GM18861 (cell line): Measurements from ENCODE around the gene TCF4.

Experiments
- ATAC-seq: cut with Tn5 transposase; IDR thresholded peaks from one replicate; pipeline ENCODE4 v1.9.1; 2021; ENCODE audit not compliant: unreplicated experiment

Gene TCF4

DNA sequence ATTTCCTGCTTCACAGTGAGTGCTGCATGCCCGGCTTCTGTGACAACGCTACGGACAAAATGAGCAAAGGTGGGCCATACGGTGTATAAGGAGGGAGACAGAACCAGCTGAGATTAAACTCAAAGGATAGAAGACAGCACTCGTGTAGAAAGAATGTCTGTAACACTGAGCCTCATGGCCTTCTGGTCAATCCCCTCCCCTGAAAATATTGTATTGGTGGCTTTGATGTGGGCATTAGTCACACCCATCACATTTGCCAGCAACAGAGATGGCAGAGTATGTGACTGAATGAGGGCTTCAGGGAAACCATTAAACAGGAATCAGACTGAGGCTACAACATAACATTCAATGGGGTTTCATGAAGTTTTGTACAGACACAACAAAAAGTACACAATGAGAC is 341.0 kb downstream of the TCF4 start:
- ATAC-seq = no peak

DNA sequence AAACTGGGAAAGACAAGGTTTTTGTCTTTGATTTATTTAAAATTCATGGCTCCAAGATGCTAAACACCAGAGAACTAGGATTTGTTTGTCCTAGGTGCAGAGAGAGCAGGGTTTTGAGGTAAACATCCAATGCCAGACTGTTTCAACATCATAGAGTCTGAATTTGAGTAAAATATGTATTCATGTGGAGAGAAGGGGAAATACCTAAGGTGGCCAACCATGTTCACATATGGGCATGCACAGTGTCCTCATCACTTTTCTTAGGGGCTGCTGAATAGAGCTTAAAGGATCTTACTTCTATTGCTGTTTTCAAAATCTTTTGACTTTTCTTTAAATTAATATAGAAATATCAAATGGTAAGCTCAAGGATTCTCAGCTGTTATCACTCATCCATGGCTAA is 341.7 kb downstream of the TCF4 start:
- peak; percentile 29 for ATAC-seq

DNA sequence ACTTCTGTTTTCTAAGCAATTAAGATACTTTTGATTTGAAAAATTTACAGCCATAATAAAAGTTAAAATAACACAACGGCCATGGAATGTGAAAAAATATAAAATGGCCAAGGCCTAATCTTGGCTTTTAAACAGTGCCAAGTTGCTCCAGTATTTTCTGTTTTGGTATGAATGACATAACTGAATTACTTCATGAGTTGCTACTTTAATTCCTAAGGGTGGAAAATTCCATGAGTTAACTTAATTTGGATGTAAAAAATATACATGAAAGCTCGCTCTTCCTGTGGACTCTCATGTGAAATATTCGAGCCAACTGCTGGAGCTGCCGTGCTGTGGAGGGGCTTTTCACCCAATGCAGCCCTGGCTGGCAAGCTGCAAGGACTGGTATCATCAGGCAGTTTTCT is 342.8 kb downstream of the TCF4 start:
- ATAC-seq = no peak

DNA sequence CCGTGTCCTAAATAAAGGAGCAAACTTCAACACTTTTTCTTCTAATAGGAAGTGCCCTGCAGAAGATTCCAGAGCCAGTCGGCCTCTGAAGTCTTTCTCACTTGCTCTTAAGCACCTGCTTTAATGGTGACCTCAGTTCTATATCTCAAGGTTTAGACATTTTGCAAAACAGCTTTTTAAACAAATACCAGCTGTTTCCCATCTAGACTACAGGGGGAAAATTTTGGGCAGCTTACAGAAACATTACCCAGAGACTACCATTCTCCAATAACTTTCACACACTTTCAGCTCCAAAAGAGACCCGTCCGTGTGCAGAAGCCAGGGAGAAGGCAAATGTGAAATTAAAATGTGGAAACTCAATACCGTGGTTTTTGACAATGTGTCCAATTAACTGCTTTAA is 343.4 kb downstream of the TCF4 start:
- peak; percentile 10 for ATAC-seq

DNA sequence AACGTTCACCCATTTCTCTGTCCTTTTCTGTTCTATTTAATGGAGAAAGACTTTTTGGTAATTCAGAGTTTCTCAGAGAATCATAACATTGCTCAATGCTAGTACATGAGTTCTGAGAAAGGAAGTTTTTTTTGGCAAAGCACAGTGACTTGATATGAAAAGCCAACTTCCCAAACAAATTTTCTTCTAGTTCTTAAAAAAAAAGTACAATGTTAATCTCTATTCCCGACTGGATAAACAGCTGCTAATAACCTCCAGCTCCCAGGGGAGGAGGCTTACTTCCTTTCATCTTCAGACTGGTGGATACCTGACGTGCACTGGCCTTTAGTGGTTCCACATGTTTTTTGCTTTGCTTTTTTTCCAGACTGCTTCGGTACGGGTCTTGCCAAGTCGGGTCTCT is 344.1 kb downstream of the TCF4 start:
- no peak for ATAC-seq

DNA sequence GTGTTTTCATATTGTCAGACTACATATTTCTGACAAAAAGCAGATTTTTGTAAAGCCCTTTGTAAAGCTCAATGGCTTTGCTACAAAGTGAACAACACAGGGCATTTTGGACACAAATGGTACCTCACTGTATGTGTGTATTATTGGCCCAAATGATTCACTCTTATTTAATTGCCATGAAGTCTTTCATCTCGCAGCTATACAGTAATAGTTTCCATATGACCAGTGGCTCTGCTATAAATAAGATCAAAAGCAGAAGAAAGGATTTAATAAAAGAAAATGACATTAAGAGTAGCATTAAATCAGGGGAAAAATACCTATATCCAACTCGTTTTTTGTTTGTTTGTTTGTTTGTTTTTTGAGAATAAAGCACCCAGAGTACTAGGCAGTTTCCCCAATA is 344.7 kb downstream of the TCF4 start:
- ATAC-seq = no peak

DNA sequence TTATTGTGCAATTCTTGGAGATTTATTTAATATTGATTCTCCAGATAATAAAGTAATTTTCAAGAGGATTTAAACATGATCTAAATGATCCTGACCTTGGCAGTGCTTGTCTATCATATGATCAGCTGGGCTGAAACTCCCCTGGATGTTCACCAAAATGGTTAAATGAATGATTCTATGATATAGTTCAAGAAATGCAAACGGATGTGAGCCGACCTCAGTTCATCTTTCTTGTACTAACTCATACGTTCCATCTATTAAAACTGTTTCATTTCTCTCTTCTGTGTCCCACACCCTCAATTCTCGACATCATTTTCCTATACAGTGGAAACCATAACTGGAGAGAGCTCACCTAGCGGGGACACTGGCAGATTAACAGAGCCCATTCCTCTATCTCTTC is 347.0 kb downstream of the TCF4 start:
- ATAC-seq = peak; percentile 42

DNA sequence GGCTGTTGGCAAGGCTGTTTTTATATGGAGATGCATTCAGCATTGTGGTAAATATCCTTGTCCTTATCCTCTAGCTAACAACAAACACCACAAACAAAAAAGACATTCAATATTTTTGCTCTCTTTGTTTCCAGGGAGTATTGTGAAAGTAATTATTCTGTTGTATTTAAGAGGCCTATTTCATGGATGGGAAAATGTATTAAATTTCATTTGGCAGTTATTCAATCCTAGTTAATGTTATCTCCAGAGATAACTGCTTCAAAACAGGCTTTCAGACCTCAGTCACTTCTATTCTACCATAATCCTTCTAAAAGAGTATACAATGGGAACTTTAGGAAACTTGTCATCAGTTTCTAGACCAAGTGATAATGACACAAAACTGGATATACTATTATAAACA is 348.3 kb downstream of the TCF4 start:
- no peak for ATAC-seq

DNA sequence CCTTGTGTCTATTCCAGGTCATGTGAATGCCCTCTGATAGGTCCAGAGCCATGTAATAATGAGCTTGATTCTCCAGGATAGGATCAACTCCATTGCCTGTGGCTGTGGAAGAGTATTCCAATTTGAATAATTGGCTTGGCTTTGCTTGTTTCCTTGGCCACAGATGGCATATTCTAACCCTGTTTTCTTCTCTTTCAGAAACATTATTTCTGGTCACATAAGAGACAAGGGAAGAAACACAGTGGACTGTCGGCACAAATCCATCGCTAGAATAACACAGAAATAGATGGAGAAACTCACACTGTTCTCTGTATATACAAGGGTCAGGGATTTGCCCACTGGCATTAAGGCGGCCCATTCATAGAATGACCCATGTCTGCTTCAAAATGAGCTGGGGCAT is 350.3 kb downstream of the TCF4 start:
- ATAC-seq = no peak

DNA sequence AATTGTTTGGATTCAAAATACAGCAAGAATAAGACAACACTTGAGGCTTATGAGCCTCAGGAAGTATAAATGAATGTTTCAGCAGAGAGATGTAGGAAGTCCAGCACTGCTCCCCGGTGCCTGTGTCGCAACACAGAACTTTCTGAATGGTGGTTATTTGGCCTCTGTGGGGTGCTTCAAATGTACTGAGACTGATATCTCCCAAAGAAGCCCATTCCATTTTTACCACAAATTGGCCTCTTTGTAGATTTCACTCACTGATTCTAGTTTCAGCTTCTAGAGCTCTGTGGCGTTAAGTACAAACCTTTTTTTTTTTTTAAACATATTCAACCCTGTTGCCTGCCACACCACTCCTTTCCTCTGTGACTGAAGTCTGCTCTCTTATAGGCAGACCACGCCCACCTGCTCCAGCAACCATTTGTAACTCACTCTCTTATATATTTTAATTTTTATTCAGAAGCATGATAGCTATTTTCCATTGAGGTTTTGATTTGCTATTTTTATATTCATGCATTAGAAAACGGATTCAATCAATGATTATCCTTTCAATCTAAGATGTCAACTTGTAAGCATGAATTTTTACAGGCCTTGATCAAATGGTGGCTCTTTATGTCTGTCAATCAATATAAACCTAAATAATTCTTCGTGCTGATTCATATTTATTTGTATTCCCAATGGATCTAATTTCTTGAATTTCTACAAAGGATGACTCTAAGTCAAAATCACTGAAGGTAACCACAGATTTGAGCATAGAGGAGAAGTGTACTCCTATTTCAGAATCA is 351.7 kb downstream of the TCF4 start:
- peak; percentile 33 for ATAC-seq

DNA sequence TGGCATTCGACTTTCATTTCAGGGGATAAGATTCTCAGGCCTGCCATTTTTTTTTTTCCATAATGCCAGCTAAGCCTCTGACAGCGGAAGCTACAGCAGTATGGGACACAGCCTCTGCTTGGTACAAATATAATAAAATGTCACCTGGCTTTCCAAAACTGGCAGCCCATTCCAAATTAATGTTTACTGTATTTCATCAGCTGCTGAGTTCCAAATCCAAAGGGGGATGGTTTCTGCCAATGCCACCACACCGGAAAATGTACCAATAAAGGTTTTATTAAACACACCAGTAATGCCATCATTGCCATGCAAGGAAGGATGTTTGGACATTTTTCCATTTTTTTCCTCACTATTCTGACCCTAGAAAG is 352.9 kb downstream of the TCF4 start:
- ATAC-seq = no peak

DNA sequence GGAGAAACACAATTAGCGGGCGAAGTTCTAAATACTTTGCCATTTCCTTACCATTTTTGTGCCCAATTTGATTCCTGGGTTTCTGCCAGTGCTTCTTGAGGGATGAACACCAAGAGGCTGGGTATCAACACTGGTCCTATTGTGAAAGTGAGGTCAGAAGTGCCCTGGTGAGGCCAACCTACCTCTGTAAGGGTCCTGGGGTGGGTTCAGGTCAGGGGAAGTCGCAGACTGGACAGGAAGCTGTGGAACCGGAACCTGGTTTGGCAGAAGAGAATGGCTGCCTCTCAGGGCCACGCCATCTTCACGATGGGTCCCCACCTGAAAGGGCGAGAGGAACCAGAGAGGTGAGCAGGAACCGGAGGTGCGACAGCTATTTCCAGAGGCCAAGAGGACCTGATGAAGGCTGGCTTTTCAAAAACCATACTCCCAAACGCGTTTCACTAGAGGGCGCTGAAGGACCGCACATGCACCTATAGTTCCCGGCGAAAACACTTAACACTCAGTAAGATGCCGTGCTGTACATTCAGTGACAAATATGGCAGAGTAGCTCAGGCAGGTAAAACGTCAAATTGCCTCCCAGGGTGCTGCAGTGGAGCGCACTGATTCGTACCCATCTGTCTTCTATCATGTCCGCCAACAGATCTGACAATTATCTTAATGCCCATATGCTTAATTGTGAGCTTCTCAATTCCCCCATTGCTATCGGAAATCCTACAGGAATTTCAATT is 353.5 kb downstream of the TCF4 start:
- peak; percentile 58 for ATAC-seq

DNA sequence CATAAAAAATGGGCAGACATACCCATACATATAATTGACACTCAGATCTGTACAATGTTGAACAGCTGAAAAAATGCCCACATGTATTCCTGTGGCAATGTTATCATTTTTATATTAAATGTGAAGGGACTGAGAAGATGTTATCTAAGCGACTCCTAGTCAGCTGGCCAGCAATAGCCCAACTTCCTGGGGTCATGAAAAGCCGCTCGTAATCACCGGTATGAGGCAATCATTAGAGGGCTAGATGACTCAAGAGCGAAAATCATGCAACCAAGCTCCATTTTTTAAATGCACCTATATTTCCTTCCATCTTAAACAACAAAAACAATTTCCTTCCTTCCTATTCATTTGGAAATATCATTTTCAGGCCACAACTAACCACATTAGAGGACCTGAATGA is 354.1 kb downstream of the TCF4 start:
- no peak for ATAC-seq

DNA sequence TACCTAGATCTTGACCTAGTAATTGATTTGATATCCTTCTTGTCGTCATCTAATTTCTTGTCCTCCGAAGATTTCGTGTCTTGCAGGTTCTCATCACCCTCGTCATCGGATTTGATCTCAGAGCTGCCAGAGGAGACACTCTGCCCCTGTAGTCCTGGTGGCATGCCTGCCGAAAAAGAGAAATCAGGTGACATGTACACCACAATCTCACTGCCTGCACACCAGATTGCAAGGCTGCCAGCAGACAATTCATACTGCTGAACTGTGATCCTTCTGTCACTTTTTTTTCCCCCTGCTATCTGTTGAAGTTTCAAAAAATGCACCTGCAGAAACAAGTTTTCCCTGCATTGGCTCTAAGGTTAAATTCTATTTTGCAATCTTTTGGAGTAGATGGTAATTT is 355.5 kb downstream of the TCF4 start:
- ATAC-seq = no peak

DNA sequence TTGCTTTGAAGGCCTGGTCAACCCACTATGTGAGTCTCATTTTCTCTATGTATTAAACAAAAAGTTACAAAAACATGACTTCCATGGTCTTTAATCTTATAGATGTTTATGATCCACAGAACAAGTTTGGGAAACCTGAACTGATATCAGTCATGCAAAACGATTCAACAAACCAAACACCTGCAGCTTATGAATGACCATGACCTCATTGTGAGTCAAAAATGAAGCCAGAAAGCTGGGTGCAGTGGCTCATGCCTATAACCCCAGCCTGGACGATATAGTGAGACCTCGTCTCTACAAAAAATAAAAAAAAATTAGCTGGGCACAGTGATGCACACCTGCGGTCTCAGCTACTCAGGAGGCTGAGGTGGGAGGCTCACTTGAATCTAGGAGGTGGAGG is 358.3 kb downstream of the TCF4 start:
- ATAC-seq = no peak

DNA sequence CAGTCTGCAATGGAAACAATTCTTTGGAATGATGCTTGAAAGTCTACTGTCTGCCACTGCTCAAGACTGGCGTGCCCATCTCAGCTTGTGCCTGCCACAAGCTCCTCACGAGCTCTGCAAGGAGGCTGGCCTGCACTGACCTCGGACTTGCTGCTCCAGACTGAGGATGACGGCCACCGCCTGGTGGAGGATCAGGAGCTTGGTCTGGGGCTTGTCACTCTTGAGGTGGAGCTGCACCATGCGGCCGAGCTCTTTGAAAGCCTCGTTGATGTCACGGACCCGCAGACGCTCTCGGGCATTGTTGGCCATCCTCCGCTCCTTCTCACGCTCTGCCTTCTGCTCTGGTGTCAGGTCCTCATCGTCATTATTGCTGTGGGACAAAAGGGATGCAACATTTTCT is 359.3 kb downstream of the TCF4 start:
- no peak for ATAC-seq

DNA sequence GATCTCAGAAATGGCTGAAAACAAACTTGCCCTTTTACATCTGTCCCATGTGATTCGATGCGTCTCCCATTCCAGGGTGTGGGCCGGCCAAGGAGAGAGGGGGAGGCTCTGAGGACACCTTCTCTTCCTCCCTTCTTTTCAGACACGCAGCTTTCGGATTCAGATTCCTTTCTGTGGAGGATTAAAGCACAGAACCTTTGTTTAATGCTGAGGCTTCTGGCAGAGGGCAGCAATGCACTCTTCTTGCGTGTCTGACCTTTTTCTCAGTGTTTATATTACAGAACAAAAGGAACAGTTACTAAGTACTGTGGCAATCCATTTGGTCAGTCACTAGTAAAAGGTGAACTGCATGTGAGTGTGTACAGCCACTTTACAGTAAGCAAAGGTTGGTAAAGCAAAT is 359.8 kb downstream of the TCF4 start:
- ATAC-seq = no peak

DNA sequence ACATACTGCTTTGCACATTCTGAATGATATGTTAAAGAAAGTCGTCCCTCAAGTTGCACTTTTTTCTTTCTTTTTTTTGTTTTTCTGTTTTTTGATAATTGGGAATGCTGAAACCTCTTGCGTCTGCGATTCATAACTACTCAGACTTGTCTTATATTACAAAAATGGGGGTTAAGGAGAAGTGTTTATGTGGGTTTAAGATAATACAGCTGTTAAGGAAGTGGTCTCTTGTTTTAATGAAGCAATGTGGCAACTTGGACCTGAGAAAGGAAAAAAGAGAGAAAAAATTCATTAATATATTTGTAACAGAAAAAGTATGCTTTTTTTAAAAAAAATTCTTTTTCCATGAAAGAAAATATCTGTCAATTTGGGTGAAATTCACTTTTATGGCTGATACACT is 360.2 kb downstream of the TCF4 start:
- no peak for ATAC-seq

DNA sequence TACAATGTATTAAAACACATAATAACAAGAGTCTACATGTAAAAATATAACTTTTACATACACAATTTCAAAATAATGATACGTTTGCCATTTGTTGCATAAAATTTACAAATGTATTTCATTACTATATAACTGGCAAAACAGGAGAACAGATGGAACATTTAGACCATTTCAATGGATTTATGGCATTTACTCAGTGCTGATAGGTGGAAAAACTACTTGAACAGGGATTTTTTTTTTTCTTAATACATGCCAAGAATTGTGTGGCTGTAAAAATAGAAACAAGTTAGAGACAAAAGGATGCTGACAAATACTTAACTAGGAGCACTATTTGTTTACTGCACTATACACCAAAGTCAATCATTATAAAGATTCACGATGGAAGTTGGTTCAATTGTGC is 361.9 kb downstream of the TCF4 start:
- ATAC-seq = no peak

DNA sequence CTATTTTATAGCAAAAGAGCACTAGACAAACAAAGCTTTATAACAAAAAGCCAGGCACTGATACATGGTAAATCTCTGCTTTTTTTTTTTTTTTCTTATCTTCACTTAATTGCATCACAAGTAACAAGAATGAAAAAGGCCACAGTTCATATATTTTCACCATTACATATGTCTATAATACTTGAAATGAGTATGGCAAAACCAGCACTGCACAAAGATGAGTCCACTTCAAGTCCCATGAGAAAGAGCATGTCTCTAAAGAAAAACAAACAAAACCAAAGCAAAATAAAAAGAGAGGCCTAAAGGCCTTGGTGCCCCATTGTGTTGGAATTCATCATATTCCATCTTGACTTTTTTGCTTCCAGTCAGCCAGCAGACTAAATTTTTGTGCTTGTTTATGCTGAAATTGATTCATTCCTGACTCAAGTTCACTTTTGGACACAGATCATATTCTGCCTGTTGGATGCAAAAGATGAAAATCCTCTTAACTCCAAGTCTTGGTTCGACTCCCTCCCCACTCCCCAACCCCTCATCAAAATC is 363.8 kb downstream of the TCF4 start:
- no peak for ATAC-seq

DNA sequence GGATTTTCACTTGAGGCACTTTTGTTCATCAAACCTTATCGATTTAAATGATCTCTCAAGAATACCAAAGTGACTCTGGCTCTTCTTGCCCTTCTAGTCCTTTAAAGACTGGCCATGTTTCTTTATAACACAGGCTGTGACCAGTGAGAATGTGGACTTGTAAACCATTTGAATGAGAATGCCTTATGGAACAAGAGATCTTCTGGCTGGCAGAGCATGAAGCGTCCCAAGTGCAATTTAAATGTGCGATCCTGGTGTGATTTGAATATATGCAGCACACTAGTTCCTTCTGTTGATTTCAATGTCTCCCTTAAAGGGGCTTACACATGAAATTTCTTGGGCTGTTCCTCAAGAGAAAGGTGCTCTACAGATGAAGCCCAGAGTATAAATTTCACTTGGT is 366.4 kb downstream of the TCF4 start:
- ATAC-seq = no peak

DNA sequence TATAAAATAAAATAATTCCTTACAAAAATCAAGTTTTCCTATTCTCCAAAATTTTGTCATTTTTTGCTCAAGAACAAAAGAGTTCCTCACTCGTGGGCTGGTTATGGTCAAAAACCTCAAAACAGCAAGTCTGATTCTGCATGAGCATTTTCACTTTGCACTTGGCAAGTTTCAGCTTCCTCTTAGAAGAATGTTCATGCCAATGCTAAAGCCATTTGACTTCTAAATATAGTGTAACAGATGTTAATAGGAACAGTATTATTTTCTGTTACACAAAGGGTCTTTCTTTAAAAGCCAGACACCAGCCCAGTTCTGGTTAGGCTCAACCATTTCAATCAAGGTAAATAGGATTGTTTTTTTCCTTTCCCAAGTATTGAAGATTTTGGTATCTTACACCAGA is 367.5 kb downstream of the TCF4 start:
- ATAC-seq = peak; percentile 77

DNA sequence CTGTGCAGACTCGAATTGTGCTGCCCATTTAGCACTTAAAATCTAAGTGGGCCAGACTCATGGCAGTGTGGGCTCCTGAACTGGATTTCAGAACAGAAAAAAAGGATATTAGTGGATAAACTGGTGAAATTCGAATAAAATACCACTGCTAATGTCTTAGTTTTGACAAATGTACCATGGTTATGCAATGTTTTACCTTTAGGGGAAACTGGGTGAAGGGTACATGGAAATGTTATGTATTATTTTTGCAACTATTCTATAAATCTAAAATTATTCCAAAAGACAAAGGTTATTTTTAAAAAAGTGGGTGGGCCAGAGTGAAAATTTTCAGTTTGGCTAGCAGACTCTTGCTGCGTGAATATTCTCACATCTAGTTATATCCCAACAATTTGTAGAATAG is 368.2 kb downstream of the TCF4 start:
- no peak for ATAC-seq
